HPDE6-E6E7 (cell line): ENCODE measurements around the gene ZNF624.
A peak's percentile ranks its signal among the peaks of the same experiment; 100 is the strongest.
"Not testable (repeated sequence)": the region's sequence is repeated elsewhere in the genome, so short reads cannot be mapped to it uniquely, and the experiment has no call there.

Experiments
- DNase-seq: peaks from one replicate; pipeline ENCODE4 v3.0.0; 2011; ENCODE audit warnings: missing footprints; ENCODE audit errors: extremely low spot score

ZNF624 gene

DNA sequence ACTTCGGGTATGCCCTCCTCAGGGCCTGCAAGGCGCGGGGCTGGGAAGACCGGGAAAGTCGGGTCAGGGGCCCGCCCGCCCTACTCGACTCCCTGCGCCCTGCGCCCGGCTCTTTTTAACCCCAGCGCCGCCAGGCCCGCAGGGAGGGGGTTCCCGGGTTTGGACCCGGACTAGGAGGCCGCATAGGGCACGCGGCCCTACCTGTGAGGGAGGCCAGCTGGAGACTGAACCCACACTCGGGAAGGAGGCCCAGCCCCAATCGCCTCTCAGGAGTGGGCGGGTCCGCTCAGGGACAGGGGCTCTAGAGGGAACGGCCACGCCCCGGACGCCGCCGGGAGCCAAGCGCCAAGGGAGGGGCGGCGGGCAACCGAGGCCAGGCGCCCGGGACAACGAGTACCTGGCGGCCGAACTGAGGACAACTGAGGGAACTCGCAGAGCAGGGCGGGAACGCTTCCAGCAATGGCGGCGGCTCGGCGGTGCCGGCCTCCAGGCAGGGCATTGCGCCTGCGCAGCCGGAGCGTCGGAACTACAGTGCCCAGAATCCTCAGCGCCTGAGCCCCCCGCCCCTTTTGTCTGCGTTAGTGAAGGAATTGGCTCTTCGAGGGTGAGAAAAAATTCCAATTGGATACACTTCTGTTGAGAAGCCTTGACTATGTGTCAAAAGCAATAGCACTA is at the start of gene ZNF624:
Gene ZNF624 (minus strand): TSS at position 484 of the 675 bp plus-strand sequence.
- peak; percentile 85 for DNase-seq

DNA sequence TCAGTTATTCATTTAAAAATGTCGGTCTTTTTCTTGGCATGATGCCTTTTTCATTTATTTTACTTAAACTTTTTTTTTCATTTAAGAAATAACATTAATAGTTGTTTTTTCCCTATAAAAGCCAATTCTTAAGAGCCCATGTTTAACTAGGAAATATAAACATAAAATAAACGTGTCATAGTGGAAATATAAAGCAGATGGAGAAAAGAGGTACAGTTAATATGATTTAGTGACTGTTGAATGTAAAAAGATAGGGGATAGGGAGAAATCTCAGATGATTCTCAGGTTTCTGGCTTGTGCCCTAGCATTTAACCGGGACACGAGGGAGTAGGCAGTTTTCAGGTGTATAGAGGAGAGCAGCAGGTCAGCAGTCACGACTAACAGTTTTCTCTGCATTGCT is 44.0 kb upstream of the ZNF624 start:
- not testable (repeated sequence) for DNase-seq

DNA sequence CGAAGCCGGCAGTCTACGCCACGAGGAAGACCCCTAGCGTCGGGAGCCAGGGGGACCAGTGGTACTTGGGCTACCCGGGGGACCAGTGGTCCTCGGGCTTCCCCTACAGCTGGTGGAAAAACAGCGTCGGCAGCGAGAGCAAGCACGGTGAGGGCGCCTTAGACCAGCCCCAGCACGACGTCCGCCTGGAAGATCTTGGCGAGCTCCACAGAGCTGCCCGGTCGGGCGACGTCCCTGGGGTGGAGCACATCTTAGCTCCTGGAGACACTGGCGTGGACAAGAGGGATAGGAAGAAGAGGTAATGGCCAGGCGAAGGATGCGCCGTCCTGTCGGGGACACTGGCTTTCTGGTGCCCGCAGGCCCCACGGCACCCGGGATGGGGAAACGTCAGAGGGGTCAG is 36.8 kb upstream of the ZNF624 start:
- not testable (repeated sequence) for DNase-seq

DNA sequence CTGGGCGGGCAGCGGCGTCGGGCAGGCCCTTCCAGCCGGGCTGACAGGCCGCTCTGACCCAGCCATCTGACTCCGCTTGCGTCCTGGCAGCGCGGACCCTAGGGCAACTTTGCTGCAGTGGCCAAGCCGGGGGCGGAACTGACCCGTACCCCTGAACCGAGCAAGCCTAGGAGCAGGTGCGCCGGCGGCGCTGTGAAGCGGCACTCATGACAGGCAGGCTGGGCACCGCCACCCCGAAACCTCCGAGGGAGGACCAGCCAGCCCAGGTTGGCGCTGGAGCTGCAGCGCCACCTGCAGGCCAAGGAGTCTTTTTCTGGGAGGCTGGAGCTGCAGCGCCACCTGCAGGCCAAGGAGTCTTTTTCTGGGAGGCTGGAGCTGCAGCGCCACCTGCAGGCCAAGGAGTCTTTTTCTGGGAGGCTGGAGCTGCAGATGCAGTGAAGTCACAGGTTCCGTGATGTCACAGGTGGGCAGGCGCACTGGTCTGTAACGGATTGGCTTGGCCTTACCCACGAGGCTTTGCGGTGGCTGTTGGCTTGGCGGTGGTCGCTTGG is 36.2 kb upstream of the ZNF624 start, which contains the start of gene CCDC144A:
Gene CCDC144A (plus strand): TSS at position 511 of the 551 bp plus-strand sequence. CDS start 160 bp downstream, outside the sequence.
- not testable (repeated sequence) for DNase-seq

DNA sequence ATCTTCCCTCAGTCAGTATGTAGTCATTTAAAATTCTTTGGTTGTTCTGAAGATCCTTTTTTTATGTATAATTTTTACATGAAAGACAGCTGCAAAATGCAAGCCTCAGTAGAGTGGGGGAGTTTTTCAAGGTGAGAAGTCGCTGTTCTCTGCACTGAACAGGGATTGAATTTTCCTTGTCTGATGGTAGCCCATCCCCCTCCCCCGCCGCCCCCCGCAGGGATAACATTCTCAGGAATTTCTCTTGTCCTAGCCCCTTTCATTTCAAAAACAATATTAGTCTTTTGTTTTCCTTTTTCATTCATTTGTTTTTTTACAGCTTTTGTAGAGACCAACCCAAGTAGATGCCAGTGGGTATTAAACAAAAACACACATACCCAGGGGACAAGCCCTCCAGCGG is 33.5 kb upstream of the ZNF624 start:
- not testable (repeated sequence) for DNase-seq

DNA sequence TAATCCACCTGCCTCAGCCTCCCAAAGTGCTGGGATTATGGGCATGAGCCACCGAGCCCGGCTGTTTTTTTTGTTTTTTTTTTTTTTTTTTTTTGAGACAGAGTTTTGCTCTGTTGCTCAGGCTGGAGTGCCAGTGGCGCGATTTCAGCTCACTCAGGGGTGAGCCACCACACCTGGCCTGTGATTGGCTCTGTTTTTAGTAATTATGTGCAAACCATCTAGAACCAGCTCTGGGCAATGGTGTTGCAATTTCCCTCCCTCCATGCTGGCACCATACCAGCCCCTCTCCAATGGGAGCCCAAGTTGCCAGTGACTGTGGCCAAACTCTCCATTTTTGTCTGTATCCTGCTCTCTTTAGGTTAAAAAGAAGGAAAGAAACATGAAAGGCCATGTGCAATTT is 32.4 kb upstream of the ZNF624 start:
- DNase-seq, result not testable (repeated sequence)

DNA sequence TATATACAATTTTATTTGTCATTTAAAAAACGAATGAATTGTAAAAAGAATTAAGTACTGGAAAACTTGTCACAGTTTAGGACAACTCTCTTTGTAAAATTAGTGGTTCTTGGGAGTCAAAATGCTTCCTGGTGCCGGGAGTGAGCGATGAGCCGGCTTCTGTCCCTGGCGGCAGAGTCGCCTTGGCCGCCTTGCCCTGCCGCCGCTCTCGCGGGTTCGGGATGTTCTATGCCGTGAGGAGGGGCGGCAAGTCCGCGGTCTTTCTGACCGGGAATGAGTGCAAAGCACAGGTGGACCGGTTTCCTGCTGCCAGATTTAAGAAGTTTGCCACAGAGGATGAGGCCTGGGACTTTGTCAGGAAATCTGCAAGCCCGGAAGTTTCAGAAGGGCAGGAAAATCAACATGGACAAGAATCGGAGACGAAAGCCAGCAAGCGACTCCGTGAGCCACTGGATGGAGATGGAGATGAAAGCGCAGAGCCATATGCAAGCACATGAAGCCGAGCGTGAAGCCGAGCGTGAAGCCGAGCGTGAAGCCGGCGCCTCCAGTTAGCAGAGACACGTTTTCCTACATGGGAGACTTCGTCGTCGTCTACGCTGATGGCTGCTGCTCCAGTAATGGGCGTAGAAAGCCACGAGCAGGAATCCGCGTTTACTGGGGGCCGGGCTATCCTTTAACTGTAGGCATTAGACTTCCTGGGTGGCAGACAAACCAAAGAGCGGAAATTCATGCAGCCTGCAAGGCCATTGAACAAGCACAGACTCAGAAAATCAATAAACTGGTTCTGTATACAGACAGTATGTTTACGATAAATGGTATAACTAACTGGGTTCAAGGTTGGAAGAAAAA is 29.9 kb upstream of the ZNF624 start:
- not testable (repeated sequence) for DNase-seq

DNA sequence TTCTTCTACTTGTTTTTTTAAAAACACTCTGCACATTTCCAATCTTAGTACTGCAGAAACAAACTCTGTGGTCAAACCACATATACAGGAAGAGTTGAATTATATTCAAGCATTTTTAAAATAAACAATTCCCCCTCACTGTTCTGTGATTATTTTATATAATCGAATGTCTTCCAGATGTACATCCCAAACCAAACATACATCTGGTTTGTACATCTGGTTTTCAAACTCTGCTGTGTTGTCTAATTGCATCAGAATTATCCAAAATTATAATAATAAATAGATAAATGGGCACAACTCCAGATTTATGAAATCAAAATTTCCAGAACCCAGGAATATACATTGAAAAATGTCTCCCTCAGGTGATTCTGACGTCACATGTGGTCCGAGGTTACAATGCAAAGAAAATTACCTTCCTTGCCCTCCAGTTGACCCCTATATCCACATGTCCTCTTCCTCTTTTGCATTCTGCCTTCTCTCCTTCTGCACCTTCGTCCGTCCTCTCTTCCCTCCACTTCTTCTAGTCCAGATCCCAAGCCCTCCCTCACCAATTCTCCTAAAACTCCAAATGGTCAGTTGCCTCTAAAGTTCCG is 23.1 kb upstream of the ZNF624 start:
- DNase-seq, result no peak

DNA sequence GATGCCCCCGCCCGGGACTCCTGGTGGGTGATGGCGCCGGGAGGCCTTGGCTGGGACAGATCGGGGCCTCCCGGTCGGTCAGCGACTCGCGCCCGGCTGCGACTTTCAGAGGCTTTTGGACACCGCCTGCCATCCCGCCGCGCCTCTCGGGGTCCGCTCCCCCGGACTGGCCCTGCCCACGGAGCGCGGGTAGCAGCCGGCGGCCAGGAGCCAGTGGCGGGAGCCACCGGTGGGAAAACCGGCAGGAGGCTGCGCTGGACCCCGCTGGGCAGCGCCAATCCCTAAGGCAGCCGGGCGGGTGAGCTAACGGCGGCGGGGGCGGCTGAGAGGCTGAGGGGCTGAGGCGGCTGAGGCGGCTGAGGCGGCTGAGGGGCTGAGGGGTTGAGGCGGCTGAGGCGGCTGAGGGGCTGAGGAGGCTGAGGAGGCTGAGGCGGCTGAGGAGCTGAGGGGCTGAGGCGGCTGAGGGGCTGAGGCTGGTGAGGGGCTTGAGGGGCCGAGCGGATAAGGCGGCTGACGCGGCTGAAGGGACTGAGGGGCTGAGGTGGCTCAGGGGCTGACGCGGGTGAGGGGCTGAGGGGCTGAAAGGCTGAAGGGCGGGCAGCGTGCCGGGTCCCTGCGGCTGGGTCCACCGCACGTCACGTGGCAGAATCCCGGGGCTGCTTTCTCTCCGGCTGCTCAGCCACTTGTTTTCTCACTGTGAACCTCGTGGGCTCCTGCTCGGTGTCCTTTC is 13.4 kb upstream of the ZNF624 start:
- DNase-seq, result not testable (repeated sequence)

DNA sequence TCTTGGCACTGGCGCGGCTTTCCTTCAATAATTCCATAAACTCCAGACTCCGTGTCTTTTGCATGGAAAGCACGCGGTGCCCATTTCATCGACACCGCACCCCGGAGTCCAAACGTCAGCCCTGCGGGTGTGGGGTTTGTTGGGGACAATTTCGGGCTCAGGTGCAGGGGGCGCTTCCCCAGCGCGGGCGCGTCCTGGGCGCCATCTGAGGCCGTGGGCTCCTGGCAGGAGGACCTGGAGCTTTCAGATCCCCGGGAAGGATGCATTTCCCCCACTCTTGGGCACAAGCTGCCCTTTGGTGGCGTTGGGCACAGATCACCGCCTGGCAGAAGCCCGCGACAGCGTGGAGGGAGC is 12.9 kb upstream of the ZNF624 start:
- DNase-seq, result not testable (repeated sequence)

DNA sequence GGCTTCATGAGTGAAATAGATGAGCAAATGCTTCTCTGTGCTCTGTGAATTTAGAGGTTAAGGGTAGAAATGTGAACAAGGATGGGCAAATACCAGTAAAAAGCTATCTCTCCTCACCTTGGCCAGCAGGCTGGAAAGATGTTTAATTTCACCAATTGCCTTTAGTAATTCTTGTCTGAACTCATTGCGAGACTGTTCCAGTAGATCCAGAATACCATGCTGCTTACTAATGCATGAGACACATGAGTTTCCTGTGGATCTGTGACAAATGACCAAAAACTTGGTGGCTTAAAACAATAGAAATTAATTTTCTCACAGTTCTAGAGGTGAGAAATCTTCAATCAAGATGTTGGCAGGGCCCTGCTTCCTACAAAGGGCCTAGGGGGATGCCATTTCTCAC is 9.3 kb upstream of the ZNF624 start:
- peak; percentile 19 for DNase-seq

DNA sequence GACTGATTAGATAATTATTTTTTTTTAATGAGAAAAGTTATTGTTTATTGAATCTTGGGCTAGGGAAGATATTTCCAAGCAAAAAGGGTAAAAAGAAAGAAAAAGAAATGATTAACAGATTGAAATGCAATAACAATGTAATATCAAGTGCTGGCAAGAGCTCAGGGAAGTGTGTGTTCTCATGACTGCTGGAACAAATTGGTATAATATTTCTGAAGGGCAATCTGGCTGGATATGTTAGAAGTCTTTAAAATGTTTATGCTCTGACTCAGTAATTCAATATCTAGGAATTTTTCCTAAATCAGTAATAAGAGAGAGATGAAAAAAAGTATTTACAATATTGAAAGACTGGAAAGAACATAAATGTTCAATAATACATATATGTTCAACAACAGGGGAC is 7.6 kb upstream of the ZNF624 start:
- no peak for DNase-seq

DNA sequence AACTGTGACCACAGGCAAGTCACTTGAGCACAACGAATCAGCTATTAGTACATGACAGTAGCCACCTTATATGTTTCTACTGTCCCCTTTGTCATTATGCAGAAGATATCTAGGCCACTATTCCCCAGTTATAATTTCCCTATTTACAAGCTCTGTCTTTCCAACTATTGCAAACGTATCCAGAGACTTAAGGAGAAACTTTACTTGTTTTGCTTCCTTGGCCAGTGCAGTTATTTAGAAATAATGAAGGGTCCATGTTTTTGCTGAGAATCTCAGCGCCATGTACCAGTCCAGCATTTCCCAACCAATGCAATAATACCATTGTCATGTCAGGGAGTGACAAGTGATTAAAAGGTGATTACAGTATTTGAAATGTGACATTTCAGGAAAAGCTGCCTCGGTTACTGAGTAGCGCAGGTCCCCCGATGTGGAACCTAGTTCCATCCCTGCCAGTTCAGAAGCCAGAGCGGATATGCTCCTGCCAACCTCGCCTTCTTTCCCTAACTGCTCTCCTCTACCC is 743 bp downstream of the ZNF624 start:
- no peak for DNase-seq

DNA sequence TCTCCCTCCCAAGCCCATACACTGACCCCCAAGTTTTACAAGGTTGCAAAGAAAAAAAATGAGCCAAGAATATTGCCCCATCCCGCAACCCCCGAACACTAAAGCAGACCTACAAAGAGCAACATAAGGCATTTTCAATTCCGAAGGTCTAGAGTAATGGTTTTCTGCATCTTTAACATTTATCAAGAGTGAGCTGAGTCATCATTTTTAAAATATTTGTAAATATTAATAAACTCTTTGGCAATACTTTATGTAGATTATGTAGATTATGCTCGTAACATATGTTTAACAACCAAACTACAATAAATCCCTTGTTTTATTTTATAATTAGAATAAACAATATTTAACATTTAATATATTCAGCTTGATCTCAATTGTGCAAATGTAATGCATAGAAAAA is 1.4 kb downstream of the ZNF624 start:
- DNase-seq, result no peak

DNA sequence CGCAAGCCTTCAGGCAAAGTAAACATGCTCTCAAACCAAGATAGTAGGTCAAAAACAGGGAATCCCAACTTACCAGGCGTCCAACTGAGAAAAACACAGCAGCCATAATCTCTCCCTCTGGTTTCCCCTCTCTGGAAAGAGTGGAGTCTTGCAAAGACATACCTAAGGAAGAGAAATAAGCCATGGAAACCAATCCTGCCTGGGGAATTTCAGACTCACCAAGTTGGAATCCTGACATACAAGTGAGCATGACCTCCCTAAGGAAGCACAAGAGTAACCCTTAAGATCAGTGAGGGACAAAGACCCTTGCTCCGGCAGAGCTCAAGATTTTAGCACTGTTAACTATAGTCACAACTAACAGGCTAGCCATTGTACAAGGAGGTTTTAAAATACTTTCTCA is 4.1 kb downstream of the ZNF624 start:
- no peak for DNase-seq

DNA sequence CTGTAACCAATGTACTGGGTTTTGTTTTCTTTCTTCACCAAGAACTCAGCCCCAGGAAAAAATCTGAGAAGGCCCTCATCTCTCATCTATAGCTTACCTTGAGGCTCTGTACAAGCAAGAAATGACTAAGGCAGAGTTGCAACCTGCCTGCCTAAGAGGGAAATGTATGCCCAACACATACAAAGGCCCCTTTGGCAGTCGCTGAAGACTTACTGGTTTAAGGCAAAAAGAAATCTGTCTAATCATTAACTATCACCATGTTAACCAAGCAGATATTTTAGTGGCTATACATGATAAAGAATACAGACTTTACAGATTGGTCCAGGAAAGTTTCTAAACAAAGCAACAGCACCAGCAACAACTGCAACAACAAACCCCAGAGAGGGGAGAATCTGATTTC is 14.2 kb downstream of the ZNF624 start:
- no peak for DNase-seq

DNA sequence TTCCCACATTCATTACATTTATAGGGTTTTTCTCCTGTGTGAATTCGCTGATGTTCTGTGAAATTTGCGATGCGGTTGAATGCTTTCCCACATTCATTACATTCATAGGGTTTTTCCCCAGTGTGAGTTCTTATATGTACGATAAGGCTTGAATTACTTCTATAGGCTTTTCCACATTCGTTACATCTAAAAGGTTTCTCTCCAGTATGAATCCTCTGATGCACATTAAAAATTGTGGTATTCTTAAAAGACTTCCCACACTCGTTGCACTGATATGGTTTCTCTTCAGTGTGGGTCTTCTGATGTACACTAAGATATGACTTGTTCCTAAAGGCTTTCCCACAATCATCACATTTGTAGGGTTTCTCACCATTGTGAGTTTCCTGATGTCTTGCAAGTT is 30.4 kb downstream of the ZNF624 start:
- no peak for DNase-seq

DNA sequence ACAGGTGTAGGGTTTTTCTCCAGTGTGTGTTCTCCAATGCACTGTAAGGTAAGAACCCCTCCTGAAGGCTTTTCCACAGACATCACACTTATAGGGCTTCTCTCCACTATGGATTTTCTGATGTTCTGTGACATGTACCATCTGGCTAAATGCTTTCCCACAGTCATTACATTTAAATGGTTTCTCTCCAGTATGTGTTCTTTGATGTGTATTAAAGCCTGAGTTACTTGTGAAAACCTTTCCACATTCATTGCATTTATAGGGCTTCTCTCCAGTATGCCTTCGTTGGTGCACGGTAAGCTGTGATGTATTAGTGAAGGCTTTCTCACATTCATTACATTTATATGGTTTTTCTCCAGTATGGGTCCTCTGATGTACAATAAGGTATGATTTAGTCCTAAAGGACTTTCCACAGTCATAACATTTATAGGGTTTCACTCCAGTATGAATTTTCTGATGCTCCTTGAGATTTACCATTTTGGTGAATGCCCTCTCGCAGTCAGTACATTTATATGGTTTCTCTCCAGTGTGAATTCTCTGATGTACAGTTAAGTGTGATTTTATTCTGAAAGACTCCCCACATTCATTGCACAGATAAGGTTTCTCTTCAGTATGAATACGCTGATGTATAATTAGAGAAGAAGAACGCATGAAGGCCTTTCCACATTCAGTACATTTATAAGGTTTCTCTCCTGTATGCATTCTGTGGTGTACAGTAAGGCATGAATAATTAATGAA is 30.9 kb downstream of the ZNF624 start:
- DNase-seq, result no peak

DNA sequence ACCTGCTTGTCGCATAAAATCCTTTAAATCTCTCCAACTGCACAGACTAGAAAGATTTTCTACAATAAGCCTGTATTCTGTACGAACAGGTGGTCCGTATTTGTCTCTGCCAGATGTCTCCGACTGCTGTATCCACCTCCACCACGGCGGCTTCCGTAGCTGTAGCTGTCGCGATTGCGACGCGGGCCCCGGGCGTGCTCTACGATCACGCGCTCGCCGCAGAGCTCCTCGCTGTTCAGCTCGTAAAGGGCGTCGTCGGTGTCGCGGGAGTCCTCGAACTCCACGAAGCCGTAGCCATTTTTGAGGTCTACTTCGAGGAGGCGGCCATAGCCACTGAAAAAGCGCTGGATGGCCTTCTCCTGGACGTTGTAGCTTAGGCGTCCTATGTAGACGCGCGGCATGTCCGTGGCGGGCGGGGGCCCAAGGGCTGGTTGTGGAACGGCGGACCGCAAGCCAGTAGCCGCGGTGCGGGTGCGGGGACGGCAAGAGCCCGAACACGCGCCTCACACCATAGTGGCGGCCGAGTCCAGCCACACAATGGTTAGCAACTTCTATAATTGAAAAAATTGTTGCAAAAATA is 36.1 kb downstream of the ZNF624 start:
- no peak for DNase-seq

DNA sequence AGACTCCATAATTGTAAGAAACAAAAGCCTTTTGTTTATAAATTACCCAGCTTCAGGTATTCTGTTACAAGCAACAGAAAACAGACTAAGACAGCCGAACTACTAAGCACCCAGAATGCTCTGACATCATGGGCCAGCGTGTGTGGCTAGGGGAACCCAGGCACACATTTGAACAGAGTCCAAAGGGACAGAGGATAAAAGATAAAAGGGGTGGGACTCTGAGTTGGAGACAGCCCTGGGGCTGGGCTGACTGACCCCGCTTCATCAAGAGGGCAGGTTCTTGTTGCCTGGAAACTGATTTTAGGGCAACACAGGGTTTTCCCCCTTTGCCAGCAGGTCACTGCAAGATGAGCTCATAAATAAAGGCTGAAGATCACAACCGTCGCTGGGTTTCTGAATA is 54.1 kb downstream of the ZNF624 start:
- DNase-seq, result no peak
